ENCODE measurements around the gene C16orf78.

C16orf78 gene

GRCh38 chr16:49431591-49432290, 58.1 kb downstream of the C16orf78 start:
- no peak for DNase-seq (ENCODE audit: low read depth in 2 of 2)

GRCh38 chr16:49434733-49435132, 61.1 kb downstream of the C16orf78 start:
- no peak for DNase-seq (ENCODE audit: low read depth in 2 of 2)

- no peak for DNase-seq (ENCODE audit: low read depth in 2 of 2)
Observed at GRCh38 chr16:49436181-49436580, 62.6 kb downstream of the C16orf78 start.

GRCh38 chr16:49437344-49437743, 63.7 kb downstream of the C16orf78 start:
- no peak for DNase-seq (ENCODE audit: low read depth in 2 of 2)

GRCh38 chr16:49439050-49439449, 65.4 kb downstream of the C16orf78 start:
- no peak for DNase-seq (ENCODE audit: low read depth in 2 of 2)

- DNase-seq (ENCODE audit: low read depth in 2 of 2) = no peak
Observed at GRCh38 chr16:49439676-49440075, 66.1 kb downstream of the C16orf78 start.

- DNase-seq (ENCODE audit: low read depth in 2 of 2) = no peak
Observed at GRCh38 chr16:49440156-49441065, 66.8 kb downstream of the C16orf78 start.

- peak in 1 of 2 donors; percentile 28 for DNase-seq (ENCODE audit: low read depth in 2 of 2)
Observed at GRCh38 chr16:49441366-49441780, 67.8 kb downstream of the C16orf78 start.

- DNase-seq (ENCODE audit: low read depth in 2 of 2) = no peak
Observed at GRCh38 chr16:49442805-49443204, 69.2 kb downstream of the C16orf78 start.

GRCh38 chr16:49443576-49443975, 70.0 kb downstream of the C16orf78 start:
- no peak for DNase-seq (ENCODE audit: low read depth in 2 of 2)

- DNase-seq (ENCODE audit: low read depth in 2 of 2) = no peak
Observed at GRCh38 chr16:49446805-49447204, 73.2 kb downstream of the C16orf78 start.
